SK-N-MC (cell line): ENCODE results near the gene ITGA8.

Experiments used
- DNase-seq: peaks from one replicate; pipeline ENCODE4 v3.0.0-alpha.2; 2011; ENCODE audit warnings: low read depth, low spot score
- H3K27ac ChIP-seq: fragments of 200-600 bp; sonication (generic); 2 replicates; pipeline ENCODE4 v1.5.1; 2016; ENCODE audit warnings: mixed run types
- H3K36me3 ChIP-seq: fragments of 200-600 bp; sonication (generic); 2 replicates; pipeline ENCODE4 v1.6.1; 2017; ENCODE audit warnings: antibody characterized with exemption, low read length, mixed read lengths; ENCODE audit not compliant: insufficient read depth
- H3K4me3 ChIP-seq: fragments of 200-600 bp; sonication (generic); 2 replicates; pipeline ENCODE4 v1.5.1; 2016
- H3K9ac ChIP-seq: fragments of 200-600 bp; sonication (generic); 2 replicates; pipeline ENCODE4 v1.8.0; 2017; ENCODE audit warnings: mixed run types, mixed read lengths; ENCODE audit not compliant: insufficient read length
- H3K9me3 ChIP-seq: fragments of 200-600 bp; sonication (generic); 2 replicates; pipeline ENCODE4 v1.6.1; 2017; ENCODE audit warnings: low read depth, mild to moderate bottlenecking, antibody characterized with exemption, low read length, moderate library complexity, mixed read lengths
- EZH2 ChIP-seq: fragments of 200-600 bp; sonication (generic); IDR thresholded peaks from one replicate; pipeline ENCODE4 v1.6.1; 2017; ENCODE audit warnings: antibody characterized with exemption
- FOXP2 ChIP-seq: optimal IDR thresholded peaks from 2 replicates; pipeline ENCODE3; 2011; ENCODE audit warnings: mild to moderate bottlenecking, moderate library complexity; ENCODE audit not compliant: insufficient read depth; ENCODE audit errors: extremely low read length, control extremely low read depth
- POLR2AphosphoS5 ChIP-seq: IDR thresholded peaks from 2 replicates; pipeline ENCODE4 v1.6.1; 2012; ENCODE audit warnings: mild to moderate bottlenecking, low read depth, low read length, borderline replicate concordance

The ITGA8 gene

DNA sequence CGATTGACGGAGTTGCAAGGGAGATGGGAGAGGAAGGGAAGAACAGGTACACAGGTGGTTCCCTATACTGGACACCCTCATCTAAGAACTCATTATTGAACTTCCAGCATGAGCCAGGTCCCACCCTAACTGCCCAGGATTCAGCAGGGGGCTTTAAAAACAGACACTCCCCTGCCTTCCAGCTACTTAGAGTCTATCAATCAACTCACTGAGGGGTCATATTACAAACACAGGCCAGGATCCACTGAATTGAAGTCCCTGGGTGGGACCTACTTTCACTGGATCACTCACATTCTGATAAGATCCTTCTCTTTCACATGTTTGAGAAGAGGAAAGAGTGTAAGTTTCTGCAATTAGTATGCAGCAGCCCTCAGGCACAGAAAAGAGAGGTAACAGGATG lies 92.8 kb downstream of the ITGA8 start:
- no peak for DNase-seq
- no peaks in the 10 kb centered on the region for H3K36me3 ChIP-seq
- H3K27ac ChIP-seq, result no peak overlapping the region
- no peak for TF ChIP-seq POLR2AphosphoS5
- TF ChIP-seq EZH2, result no peak
- H3K9me3 ChIP-seq, result no peaks in the 10 kb centered on the region
- no peak overlapping the region for H3K9ac ChIP-seq
- no peak overlapping the region for H3K4me3 ChIP-seq

DNA sequence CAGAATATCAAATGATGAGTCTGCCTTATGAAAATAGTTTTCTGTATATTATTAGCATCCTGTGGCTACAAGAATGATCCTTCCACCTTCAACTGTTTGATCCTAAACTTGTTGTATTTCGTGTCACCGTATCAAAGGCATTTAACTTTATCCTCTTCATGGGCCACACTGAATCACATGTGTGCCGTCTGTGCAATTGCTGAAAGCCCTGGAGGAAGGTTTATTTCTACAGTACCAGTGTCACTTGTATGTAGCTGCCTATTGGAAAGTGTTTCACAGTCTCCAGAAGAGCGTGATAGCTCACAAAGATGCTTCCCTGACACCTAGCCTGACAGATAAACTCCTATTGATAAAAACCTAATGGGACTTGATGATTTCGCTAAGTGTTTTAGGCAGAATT lies 94.5 kb downstream of the ITGA8 start:
- Histone ChIP-seq H3K27ac (no peak overlapping the region), H3K4me3 (no peak overlapping the region), H3K36me3 (no peaks in the 10 kb centered on the region), H3K9me3 (no peaks in the 10 kb centered on the region), H3K9ac (no peak overlapping the region)
- DNase-seq, result no peak
- TF ChIP-seq EZH2 (no peak), POLR2AphosphoS5 (no peak), FOXP2 (no peak)

DNA sequence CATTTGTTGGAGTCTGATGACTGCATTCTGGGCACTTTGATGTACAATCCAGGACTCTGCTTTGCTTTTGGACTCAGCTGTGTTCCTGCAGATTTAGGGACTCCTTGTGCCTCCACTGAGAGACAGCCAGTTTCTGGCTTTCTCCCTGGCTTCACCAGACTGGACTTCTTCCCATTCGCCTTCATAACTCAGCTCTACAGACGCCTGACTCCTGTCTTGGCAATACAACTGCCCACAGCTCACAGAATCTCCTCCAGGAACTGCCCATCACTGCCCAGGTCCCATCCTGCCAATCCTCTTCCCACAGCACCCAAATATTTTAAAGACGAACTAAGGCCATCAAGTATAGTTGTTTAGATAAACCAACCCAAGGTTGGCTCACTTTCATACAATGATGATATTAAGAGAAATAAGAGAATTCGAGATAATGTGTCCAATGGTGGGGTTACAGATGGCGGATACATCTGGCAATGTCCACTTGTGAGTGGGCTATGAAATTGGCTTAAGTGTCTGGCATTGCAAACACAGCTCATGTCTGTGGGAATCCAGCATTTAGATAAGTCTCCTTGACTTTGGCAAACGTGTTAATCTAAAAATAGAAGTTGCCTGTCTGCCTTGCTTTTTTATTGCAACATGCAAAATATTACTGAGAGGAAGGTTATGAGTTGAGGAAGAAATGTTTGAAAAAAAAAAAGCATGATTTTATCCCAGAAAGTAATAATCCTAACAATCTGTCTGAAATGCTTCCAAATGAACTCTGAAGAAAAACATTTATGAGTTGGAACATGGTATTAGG lies 95.1 kb downstream of the ITGA8 start:
- Histone ChIP-seq H3K9me3 (no peaks in the 10 kb centered on the region), H3K36me3 (no peaks in the 10 kb centered on the region), H3K9ac (no peak overlapping the region), H3K27ac (no peak overlapping the region), H3K4me3 (no peak overlapping the region)
- TF ChIP-seq EZH2 (no peak), POLR2AphosphoS5 (no peak), FOXP2 (no peak)
- no peak for DNase-seq

DNA sequence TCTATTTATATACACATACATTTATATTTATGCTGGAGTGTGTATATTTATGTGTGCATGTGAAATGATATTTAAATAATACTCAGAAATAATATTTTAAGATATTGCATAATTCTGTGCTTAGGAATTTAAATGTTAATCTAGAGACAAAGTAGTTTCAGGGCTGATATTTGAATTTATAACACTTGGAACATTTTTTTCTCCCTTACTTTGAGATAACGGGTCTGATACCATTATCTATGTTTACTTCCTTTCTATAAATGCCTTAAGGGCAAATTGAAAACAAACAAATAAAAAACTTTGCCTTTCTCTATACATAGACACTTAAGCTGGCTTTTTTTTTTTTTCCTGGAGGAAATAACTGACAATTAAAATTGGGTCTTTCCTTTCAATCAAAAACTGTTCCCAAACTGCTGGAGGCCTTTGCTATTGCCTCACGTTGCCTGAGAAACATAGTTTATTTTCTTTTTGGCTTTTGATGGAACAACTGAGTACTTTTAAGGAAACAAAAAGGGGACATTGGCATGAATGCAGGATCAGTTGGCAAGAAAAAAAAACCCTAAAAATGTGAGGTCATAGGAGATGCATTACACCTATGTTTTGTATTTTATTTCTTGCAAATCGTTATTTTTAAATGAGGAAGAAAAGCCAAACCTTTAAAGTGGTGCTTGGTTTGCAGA lies 98.7 kb downstream of the ITGA8 start:
- H3K36me3 ChIP-seq, result no peaks in the 10 kb centered on the region
- H3K9me3 ChIP-seq, result no peaks in the 10 kb centered on the region
- TF ChIP-seq POLR2AphosphoS5 (no peak), EZH2 (no peak), FOXP2 (no peak)
- no peak for DNase-seq
- no peak overlapping the region for H3K27ac ChIP-seq
- no peak overlapping the region for H3K4me3 ChIP-seq
- H3K9ac ChIP-seq, result no peak overlapping the region

DNA sequence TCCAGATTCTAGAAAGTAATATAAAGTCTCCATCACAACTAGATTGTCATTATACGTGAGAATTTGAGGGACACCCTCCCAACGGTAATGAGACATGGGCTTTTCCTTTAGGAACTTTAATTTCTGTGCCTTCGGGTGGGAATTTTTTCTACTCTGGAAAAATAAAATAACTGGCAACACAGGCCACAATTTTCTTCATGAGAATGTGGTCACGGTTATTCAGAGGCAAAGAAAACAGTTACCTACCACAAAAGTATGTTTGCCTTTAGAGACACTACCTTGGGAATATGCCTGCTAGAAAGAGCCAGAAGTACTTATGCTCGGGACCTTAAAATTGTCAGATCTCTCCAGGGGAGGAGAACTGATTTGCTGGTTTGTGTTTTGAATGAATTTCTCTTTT lies 99.4 kb downstream of the ITGA8 start:
- no peak for DNase-seq
- Histone ChIP-seq H3K9me3 (no peaks in the 10 kb centered on the region), H3K27ac (no peak overlapping the region), H3K9ac (no peak overlapping the region), H3K4me3 (no peak overlapping the region), H3K36me3 (no peaks in the 10 kb centered on the region)
- TF ChIP-seq FOXP2, result no peak
- TF ChIP-seq EZH2, result no peak
- TF ChIP-seq POLR2AphosphoS5, result no peak

DNA sequence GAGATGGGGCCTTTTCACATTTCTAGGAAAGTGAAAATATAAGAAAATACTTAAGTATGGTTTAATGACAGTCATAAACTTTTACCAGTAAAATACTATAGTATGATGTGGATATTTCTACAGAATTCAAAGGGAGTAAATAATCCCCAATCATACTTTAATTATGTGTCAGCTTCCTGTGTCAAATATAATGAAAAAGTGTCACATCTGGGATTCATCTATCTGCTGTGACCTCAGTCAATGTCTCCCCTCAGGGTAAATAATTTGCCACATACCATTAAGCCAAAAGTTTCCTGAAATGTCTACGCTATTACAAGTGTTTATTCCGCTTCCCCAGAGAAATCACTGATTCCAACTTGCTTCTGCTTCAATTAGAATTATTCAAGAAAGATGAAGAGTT lies 110.5 kb downstream of the ITGA8 start:
- DNase-seq, result no peak
- Histone ChIP-seq H3K9me3 (no peaks in the 10 kb centered on the region), H3K27ac (no peak overlapping the region), H3K9ac (no peak overlapping the region), H3K4me3 (no peak overlapping the region), H3K36me3 (no peaks in the 10 kb centered on the region)
- TF ChIP-seq EZH2 (no peak), POLR2AphosphoS5 (no peak), FOXP2 (no peak)

DNA sequence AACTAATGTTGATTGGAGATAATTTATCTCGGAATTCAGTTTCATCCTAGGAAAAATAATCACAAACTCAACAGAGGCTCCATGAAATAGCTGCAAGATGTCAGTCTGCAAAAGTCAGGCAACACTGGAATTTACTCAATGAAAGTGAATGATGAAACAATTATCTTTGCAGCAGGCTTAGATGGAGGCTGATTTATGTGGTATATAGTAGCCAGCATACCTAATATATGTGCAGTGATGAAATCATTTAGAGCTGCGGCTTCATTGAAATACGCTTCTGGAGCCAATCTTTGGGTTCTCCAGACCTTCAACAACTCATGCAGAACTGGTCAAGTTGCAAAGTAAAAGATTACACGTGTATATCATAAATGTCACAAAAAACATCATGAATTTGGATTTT lies 113.3 kb downstream of the ITGA8 start:
- Histone ChIP-seq H3K9ac (no peak overlapping the region), H3K27ac (no peak overlapping the region), H3K4me3 (no peak overlapping the region), H3K36me3 (no peaks in the 10 kb centered on the region), H3K9me3 (no peaks in the 10 kb centered on the region)
- TF ChIP-seq POLR2AphosphoS5, result no peak
- TF ChIP-seq EZH2, result no peak
- TF ChIP-seq FOXP2, result no peak
- no peak for DNase-seq

DNA sequence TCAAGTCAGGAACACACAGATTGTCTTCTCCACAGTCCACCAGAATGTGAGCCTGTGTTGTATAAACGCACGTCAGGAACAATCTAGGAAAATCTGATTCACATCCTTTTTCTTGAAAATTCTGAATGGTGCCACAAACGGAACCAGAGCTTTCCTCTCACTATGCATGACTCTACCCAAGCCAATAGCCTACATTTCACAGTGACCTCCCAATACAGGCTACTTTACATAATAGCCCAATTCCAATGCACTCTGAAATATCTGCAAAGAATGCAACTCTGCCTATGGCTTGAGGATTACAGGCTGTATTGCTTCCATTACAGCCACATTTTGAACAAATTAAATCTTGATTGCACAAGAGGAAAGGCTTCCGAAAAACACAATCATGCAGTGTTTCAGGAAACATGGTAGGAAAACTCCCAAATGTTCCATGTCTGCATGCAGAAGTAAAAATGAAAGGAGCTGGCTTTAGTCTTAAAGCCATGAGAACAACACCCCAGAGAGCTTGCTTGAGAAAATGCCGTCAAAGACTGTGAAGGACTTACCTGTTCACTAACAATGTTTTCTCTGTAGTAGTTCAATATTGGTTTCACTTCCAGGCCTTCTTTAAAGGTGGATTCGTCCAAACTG lies 113.9 kb downstream of the ITGA8 start:
- no peak overlapping the region for H3K27ac ChIP-seq
- H3K4me3 ChIP-seq, result no peak overlapping the region
- no peaks in the 10 kb centered on the region for H3K9me3 ChIP-seq
- TF ChIP-seq EZH2 (no peak), POLR2AphosphoS5 (no peak), FOXP2 (no peak)
- no peak for DNase-seq
- H3K36me3 ChIP-seq, result no peaks in the 10 kb centered on the region
- H3K9ac ChIP-seq, result no peak overlapping the region
